CD4-positive, alpha-beta T cell treated with Interleukin-6 at 100 ng/mL for 8 hours (primary cell): ENCODE results near the gene MESD.

Source experiments
- DNase-seq: peaks from one replicate; pipeline ENCODE4 v3.0.0-alpha.2; 2020; ENCODE audit warnings: mixed read lengths, low spot score

MESD gene

GRCh38 chr15:80936288-80937078 lies 53.1 kb downstream of the MESD start:
- DNase-seq = no peak

GRCh38 chr15:80934761-80935221 lies 54.8 kb downstream of the MESD start:
- no peak for DNase-seq

- no peak for DNase-seq
These were observed 56.6 kb downstream of the MESD start for GRCh38 chr15:80932989-80933388.

GRCh38 chr15:80932513-80932815 lies 57.2 kb downstream of the MESD start:
- no peak for DNase-seq

GRCh38 chr15:80931721-80932512 lies 57.7 kb downstream of the MESD start:
- no peak for DNase-seq

GRCh38 chr15:80931191-80931590 lies 58.4 kb downstream of the MESD start:
- DNase-seq = no peak

- no peak for DNase-seq
These were observed 59.9 kb downstream of the MESD start for GRCh38 chr15:80929689-80930088.

- DNase-seq = no peak
These were observed 60.4 kb downstream of the MESD start for GRCh38 chr15:80929225-80929624.

- no peak for DNase-seq
These were observed 63.5 kb downstream of the MESD start for GRCh38 chr15:80926126-80926525.

GRCh38 chr15:80925597-80926059 lies 64.0 kb downstream of the MESD start:
- no peak for DNase-seq

GRCh38 chr15:80924278-80924677 lies 65.3 kb downstream of the MESD start:
- DNase-seq = no peak

- DNase-seq = no peak
These were observed 66.0 kb downstream of the MESD start for GRCh38 chr15:80923668-80924067.

- DNase-seq = no peak
These were observed 67.7 kb downstream of the MESD start for GRCh38 chr15:80921736-80922410.

GRCh38 chr15:80920271-80920699 lies 69.3 kb downstream of the MESD start:
- DNase-seq = no peak

- no peak for DNase-seq
These were observed 71.3 kb downstream of the MESD start for GRCh38 chr15:80918196-80918783.

- DNase-seq = no peak
These were observed 73.6 kb downstream of the MESD start for GRCh38 chr15:80916056-80916455.

- DNase-seq = no peak
These were observed 74.1 kb downstream of the MESD start for GRCh38 chr15:80915472-80915871.

- DNase-seq = no peak
These were observed 76.1 kb downstream of the MESD start for GRCh38 chr15:80913541-80913940.

- DNase-seq = no peak
These were observed 76.9 kb downstream of the MESD start for GRCh38 chr15:80912673-80913072.

GRCh38 chr15:80911821-80912220 lies 77.8 kb downstream of the MESD start:
- DNase-seq = no peak

- DNase-seq = no peak
These were observed 83.4 kb downstream of the MESD start for GRCh38 chr15:80906159-80906766.

GRCh38 chr15:80904998-80905397 lies 84.6 kb downstream of the MESD start:
- DNase-seq = no peak
